Calu3 (cell line): ENCODE measurements around the gene NXPH4. TPM values are rescaled to one million over a fixed set of nuclear protein-coding genes. Genes with fewer than 3 reads are reported as not detected.
A peak's percentile ranks its signal among the peaks of the same experiment; 100 is the strongest.

Source experiments
- BruUV-seq: library from RNA; stranded (reverse); fragments of 400-500 nt; replicated peaks from 2 replicates; lab custom pipeline; 2021; lab: Mats Ljungman, UMichigan
- CTCF ChIA-PET: fragments of 300-600 bp; sonication (Branson Sonifier 250); formaldehyde crosslinking; loops from one replicate; lab custom pipeline; 2022; ENCODE audit warnings: antibody characterized with exemption; lab: Charles Lee
- DNase-seq: peaks from one replicate; pipeline ENCODE4 v3.0.0; 2022
- H3K27ac Mint-ChIP-seq: one replicate; pipeline ENCODE4 v1.8.0; 2022; ENCODE audit warnings: mixed read lengths; ENCODE audit not compliant: unreplicated experiment
- H3K27me3 Mint-ChIP-seq: one replicate; pipeline ENCODE4 v1.8.0; 2022; ENCODE audit warnings: mixed read lengths; ENCODE audit not compliant: unreplicated experiment
- H3K36me3 Mint-ChIP-seq: one replicate; pipeline ENCODE4 v1.8.0; 2022; ENCODE audit warnings: mild to moderate bottlenecking, moderate library complexity, mixed read lengths; ENCODE audit not compliant: insufficient read depth, unreplicated experiment
- H3K4me1 Mint-ChIP-seq: one replicate; pipeline ENCODE4 v1.8.0; 2022; ENCODE audit warnings: mild to moderate bottlenecking, low read depth, mixed read lengths; ENCODE audit not compliant: unreplicated experiment
- H3K4me3 Mint-ChIP-seq: one replicate; pipeline ENCODE4 v1.8.0; 2022; ENCODE audit warnings: mild to moderate bottlenecking, low read depth, moderate library complexity, mixed read lengths; ENCODE audit not compliant: unreplicated experiment
- H3K9me3 Mint-ChIP-seq: one replicate; pipeline ENCODE4 v1.8.0; 2022; ENCODE audit warnings: low read depth, mixed read lengths; ENCODE audit not compliant: unreplicated experiment
- intact Hi-C: fragments of 100-400 bp; cut with micrococcal nuclease; formaldehyde crosslinking; loops from one replicate; pipeline ENCODE4 v1.10.0; 2022; ENCODE audit not compliant: unreplicated experiment
- total RNA-seq: library from RNA; stranded (reverse); gene quantifications from 2 replicates; pipeline ENCODE4 v1.2.3, GENCODE V29; 2022
- TF ChIP-seq, protein P1 (sequence below): fragments of 200-600 bp; IDR thresholded peaks from one replicate; pipeline ENCODE4 v1.8.0; 2022; ENCODE audit warnings: antibody characterized with exemption; ENCODE audit not compliant: unreplicated experiment

The NXPH4 gene
- total RNA-seq, 1 experiment from 2014 or later, result 4.1 TPM

DNA sequence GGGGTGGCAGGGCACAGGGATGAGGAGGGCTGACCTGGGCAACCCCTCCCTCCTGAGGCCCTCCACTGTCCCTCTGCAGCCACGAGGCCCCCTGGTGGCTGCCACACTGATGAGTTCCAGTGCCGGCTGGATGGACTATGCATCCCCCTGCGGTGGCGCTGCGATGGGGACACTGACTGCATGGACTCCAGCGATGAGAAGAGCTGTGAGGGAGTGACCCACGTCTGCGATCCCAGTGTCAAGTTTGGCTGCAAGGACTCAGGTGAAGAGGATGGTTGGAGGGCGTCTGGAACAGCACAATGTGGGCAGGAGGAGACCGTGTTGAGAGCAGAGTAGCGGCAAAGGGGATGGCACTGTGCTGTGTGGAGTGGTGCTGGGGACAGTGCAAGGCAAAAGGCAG, 43.5 kb upstream of the NXPH4 start:
- intact Hi-C loops, result loop anchor here (2.0 kb wide), 1 partner anchor 48 kb away; no protein-coding TSS in a partner anchor
- H3K4me3 Mint-ChIP-seq, result no peak overlapping the region
- peak; percentile 45 for DNase-seq
- no peak overlapping the region for H3K27ac Mint-ChIP-seq
- CTCF ChIA-PET, result interaction anchor here (0.9 to 2.4 kb wide), 8 partner anchors 10 to 104 kb away, joined by 3 to 8 read pairs (median 4); partner anchors contain the start of gene LRP1
- H3K36me3 Mint-ChIP-seq, result no peaks in the 10 kb centered on the region
- no TSS peak for BruUV-seq
- TF ChIP-seq, protein P1, sequence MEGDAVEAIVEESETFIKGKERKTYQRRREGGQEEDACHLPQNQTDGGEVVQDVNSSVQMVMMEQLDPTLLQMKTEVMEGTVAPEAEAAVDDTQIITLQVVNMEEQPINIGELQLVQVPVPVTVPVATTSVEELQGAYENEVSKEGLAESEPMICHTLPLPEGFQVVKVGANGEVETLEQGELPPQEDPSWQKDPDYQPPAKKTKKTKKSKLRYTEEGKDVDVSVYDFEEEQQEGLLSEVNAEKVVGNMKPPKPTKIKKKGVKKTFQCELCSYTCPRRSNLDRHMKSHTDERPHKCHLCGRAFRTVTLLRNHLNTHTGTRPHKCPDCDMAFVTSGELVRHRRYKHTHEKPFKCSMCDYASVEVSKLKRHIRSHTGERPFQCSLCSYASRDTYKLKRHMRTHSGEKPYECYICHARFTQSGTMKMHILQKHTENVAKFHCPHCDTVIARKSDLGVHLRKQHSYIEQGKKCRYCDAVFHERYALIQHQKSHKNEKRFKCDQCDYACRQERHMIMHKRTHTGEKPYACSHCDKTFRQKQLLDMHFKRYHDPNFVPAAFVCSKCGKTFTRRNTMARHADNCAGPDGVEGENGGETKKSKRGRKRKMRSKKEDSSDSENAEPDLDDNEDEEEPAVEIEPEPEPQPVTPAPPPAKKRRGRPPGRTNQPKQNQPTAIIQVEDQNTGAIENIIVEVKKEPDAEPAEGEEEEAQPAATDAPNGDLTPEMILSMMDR, result peak; percentile 74
- peaks cover 14% of the 10 kb centered on the region for H3K27me3 Mint-ChIP-seq
- H3K4me1 Mint-ChIP-seq, result no peaks in the 10 kb centered on the region
- no peaks in the 10 kb centered on the region for H3K9me3 Mint-ChIP-seq

DNA sequence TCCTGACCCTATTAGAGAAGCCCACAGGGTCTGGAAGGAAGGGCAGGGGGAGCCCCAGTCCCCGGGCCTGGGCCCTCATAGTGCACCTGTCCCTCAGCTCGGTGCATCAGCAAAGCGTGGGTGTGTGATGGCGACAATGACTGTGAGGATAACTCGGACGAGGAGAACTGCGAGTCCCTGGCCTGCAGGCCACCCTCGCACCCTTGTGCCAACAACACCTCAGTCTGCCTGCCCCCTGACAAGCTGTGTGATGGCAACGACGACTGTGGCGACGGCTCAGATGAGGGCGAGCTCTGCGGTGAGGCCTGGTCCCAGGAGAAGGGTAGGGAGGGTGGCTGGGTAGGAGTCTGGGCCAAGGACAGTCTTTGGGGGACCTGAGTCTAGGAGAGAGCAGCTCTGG, 42.9 kb upstream of the NXPH4 start:
- no TSS peak for BruUV-seq
- Mint-ChIP-seq H3K36me3 (no peaks in the 10 kb centered on the region), H3K4me3 (no peak overlapping the region), H3K27ac (no peak overlapping the region), H3K4me1 (no peaks in the 10 kb centered on the region), H3K9me3 (no peaks in the 10 kb centered on the region), H3K27me3 (peaks cover 14% of the 10 kb centered on the region)
- TF ChIP-seq, protein P1, result no peak
- CTCF ChIA-PET, result interaction anchor here (0.5 to 2.4 kb wide), 10 partner anchors 9 to 104 kb away, joined by 3 to 8 read pairs (median 4); partner anchors contain the start of gene LRP1
- intact Hi-C loops, result loop anchor here (2.0 kb wide), 1 partner anchor 49 kb away; no protein-coding TSS in a partner anchor
- DNase-seq, result no peak

DNA sequence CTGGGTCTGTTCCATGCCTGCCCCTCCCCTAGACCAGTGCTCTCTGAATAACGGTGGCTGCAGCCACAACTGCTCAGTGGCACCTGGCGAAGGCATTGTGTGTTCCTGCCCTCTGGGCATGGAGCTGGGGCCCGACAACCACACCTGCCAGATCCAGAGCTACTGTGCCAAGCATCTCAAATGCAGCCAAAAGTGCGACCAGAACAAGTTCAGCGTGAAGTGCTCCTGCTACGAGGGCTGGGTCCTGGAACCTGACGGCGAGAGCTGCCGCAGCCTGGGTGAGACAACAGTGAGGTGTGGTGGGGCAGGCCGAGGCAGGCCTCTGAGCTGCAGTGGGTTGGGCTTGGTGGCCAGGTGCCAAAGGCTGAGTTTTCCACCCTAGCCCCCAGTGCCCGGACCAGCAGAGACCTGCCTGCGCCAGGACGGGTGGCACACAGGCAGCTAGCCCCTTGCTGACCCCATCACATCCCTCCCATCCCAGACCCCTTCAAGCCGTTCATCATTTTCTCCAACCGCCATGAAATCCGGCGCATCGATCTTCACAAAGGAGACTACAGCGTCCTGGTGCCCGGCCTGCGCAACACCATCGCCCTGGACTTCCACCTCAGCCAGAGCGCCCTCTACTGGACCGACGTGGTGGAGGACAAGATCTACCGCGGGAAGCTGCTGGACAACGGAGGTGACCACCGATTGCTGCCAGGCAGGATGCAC, 41.0 kb upstream of the NXPH4 start:
- Mint-ChIP-seq H3K9me3 (no peaks in the 10 kb centered on the region), H3K36me3 (no peaks in the 10 kb centered on the region), H3K4me1 (no peaks in the 10 kb centered on the region), H3K27ac (no peak overlapping the region), H3K4me3 (no peak overlapping the region), H3K27me3 (peaks cover 13% of the 10 kb centered on the region)
- intact Hi-C loops, result no loop called here
- CTCF ChIA-PET, result interaction anchor here (0.5 to 2.7 kb wide), 11 partner anchors 9 to 829 kb away, joined by 3 to 22 read pairs (median 4); partner anchors contain the start of genes LRP1 and STAT6
- BruUV-seq, result no TSS peak
- TF ChIP-seq, protein P1, result peak; percentile 64
- DNase-seq, result peak; percentile 88

DNA sequence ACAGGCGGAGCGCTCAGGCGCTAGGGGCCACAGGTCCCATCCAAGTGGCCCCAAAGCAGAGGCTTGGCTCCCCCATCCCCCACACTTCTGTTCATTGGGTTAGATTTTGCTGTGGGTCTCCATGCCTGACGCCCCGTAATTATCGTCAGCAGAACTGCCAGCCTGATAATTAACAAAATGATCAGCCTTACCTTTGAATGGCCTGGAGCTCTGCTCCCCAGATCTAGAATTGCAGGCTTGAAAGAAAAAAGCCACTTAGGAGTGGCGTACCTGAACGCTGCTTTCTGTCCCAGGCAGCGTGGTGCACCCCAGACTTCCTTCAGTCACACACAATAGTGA, 40.5 kb upstream of the NXPH4 start:
- H3K4me3 Mint-ChIP-seq, result no peak overlapping the region
- BruUV-seq, result no TSS peak
- no peaks in the 10 kb centered on the region for H3K4me1 Mint-ChIP-seq
- H3K36me3 Mint-ChIP-seq, result no peaks in the 10 kb centered on the region
- H3K27ac Mint-ChIP-seq, result no peak overlapping the region
- no peaks in the 10 kb centered on the region for H3K9me3 Mint-ChIP-seq
- intact Hi-C loops, result no loop called here
- DNase-seq, result no peak
- H3K27me3 Mint-ChIP-seq, result peaks cover 8% of the 10 kb centered on the region
- TF ChIP-seq, protein P1, result no peak
- CTCF ChIA-PET, result interaction anchor here (0.5 to 2.7 kb wide), 13 partner anchors 9 to 1493 kb away, joined by 3 to 22 read pairs (median 4); partner anchors contain the start of genes LRP1 and STAT6
